Smooth muscle cell (in vitro differentiated cells): ENCODE results near the gene MGP. TPM values are rescaled to one million over a fixed set of nuclear protein-coding genes. Genes with fewer than 3 reads are reported as not detected.

Source experiments
- DNase-seq: peaks from one replicate; lab custom pipeline; 2025; ENCODE audit not compliant: unreplicated experiment; lab: John Stamatoyannopoulos, UW
- H2AFZ ChIP-seq: fragments of 200-600 bp; sonication (generic); 2 replicates; pipeline ENCODE4 v1.6.0; 2016; ENCODE audit warnings: antibody characterized with exemption, low read depth, mild to moderate bottlenecking
- H3F3A ChIP-seq: fragments of 200-600 bp; sonication (generic); 2 replicates; pipeline ENCODE4 v1.6.0; 2017; ENCODE audit warnings: antibody characterized with exemption, low read depth
- H3K27ac ChIP-seq: fragments of 200-600 bp; sonication (generic); 2 replicates; pipeline ENCODE4 v1.5.1; 2016; ENCODE audit warnings: low read depth, mild to moderate bottlenecking
- H3K27me3 ChIP-seq: fragments of 200-600 bp; sonication (generic); 2 replicates; pipeline ENCODE4 v1.6.1; 2016; ENCODE audit warnings: low read depth, mild to moderate bottlenecking
- H3K36me3 ChIP-seq: fragments of 200-600 bp; sonication (generic); 2 replicates; pipeline ENCODE4 v1.5.1; 2016; ENCODE audit warnings: low read depth
- H3K4me1 ChIP-seq: fragments of 200-600 bp; sonication (generic); 2 replicates; pipeline ENCODE4 v1.5.1; 2016; ENCODE audit warnings: low read depth
- H3K4me2 ChIP-seq: fragments of 200-600 bp; sonication (generic); 2 replicates; pipeline ENCODE4 v1.6.0; 2016; ENCODE audit warnings: mild to moderate bottlenecking
- H3K4me3 ChIP-seq: fragments of 200-600 bp; sonication (generic); 2 replicates; pipeline ENCODE4 v1.5.1; 2016; ENCODE audit warnings: mild to moderate bottlenecking
- H3K79me2 ChIP-seq: fragments of 200-600 bp; sonication (generic); 2 replicates; pipeline ENCODE4 v1.6.0; 2016; ENCODE audit warnings: low read depth, mild to moderate bottlenecking
- H3K9ac ChIP-seq: fragments of 200-600 bp; sonication (generic); 2 replicates; pipeline ENCODE4 v1.6.0; 2016; ENCODE audit warnings: low read depth
- H3K9me3 ChIP-seq: fragments of 200-600 bp; sonication (generic); replicated peaks from 2 replicates; pipeline ENCODE4 v1.5.1; 2016; ENCODE audit warnings: low read depth
- H4K20me1 ChIP-seq: fragments of 200-600 bp; sonication (generic); 2 replicates; pipeline ENCODE4 v1.6.0; 2016; ENCODE audit warnings: low read depth
- WGBS: methylation state at CpG from one replicate; pipeline ENCODE4 v1.1.7; 2016; ENCODE audit warnings: low lambda C conversion rate; 5-methylcytosine and 5-hydroxymethylcytosine counted together
- polyA plus RNA-seq: library from polyadenylated mRNA; unstranded; fragments of >200 nt; fragmentation: Nextera tagmentation; extraction: Ambion mirVana; gene quantifications from 2 replicates; pipeline ENCODE4 v1.2.1, GENCODE V29; 2016
- total RNA-seq: library from RNA; depleted of rRNA; stranded (reverse); fragments of >200 nt; gene quantifications from 2 replicates; pipeline ENCODE4 v1.2.3, GENCODE V29; 2014
- TF ChIP-seq, protein P1 (sequence below): fragments of 200-600 bp; sonication (generic); IDR thresholded peaks from 2 replicates; pipeline ENCODE4 v1.5.1; 2017; ENCODE audit warnings: borderline replicate concordance, mild to moderate bottlenecking, antibody characterized with exemption; ENCODE audit not compliant: insufficient read depth, poor library complexity, severe bottlenecking

Gene MGP
- total and polyA plus RNA-seq, 2 experiments from 2014 or later = 173 to 815 TPM

DNA sequence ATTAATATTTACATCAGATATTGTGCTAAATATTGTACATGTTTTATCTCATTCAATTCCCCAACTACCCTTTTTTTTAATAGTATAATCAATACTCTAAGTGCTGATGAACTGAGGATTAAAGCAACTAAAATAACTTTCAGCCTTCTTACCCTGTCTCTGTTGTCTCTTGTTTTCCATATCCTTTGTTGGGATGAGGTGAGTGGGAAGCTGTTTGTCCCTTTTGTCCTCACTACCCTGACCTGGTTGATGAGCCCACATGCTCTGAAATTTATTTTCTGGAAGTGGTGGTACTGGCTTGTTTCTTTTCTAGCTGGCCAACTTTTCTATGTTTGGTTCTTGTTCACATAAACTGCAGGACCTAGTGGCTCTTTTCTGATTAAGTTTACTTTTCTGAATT, 32.8 kb downstream of the MGP start:
- no peak for DNase-seq
- H2AFZ ChIP-seq = peak overlapping the region; percentile 79
- TF ChIP-seq, protein P1, sequence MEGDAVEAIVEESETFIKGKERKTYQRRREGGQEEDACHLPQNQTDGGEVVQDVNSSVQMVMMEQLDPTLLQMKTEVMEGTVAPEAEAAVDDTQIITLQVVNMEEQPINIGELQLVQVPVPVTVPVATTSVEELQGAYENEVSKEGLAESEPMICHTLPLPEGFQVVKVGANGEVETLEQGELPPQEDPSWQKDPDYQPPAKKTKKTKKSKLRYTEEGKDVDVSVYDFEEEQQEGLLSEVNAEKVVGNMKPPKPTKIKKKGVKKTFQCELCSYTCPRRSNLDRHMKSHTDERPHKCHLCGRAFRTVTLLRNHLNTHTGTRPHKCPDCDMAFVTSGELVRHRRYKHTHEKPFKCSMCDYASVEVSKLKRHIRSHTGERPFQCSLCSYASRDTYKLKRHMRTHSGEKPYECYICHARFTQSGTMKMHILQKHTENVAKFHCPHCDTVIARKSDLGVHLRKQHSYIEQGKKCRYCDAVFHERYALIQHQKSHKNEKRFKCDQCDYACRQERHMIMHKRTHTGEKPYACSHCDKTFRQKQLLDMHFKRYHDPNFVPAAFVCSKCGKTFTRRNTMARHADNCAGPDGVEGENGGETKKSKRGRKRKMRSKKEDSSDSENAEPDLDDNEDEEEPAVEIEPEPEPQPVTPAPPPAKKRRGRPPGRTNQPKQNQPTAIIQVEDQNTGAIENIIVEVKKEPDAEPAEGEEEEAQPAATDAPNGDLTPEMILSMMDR = no peak

DNA sequence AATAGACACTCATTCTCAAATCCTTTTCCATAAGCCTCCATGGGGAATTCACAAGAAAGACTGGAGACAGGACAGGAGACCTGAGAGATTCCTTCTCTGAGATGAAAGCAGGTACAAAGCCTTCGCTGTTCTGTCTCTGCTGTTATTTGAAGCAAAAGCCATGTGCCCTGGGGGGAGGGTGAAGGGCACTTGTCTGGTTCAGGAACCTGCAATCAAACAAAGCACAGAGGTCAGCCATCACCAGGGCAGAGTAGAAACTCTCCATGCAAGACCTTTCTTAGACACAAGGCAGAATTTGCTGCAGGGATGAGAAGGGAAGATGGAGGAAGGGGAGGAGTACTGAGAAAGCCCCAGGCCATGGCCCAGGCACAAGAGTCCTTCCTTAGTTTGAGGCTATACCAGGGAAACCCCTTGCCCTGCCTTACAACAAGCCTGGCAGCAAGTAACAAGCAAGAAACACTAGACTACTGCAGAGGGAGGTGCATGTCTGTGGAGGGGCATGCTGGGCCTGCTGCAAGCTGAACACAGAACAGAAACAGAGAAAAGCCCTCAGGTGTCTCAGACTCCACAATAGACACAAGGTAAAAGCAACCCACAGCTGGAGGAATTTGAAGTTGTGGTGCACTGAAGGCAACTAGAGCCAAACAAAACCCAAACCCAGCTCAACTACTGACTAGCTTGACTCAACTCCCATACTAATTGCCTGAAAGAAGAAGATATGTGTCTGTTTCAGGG, 34.6 kb downstream of the MGP start:
- no peaks in the 10 kb centered on the region for H3K27me3 ChIP-seq
- no peak overlapping the region for H3K4me3 ChIP-seq
- H3K9me3 ChIP-seq = no peaks in the 10 kb centered on the region
- H3F3A ChIP-seq = peaks cover 9% of the 10 kb centered on the region
- H4K20me1 ChIP-seq = no peaks in the 10 kb centered on the region
- 81% methylated on average over 1 of the region's 1 CpG for WGBS
- no peaks in the 10 kb centered on the region for H3K79me2 ChIP-seq
- TF ChIP-seq, protein P1 = no peak
- no peak overlapping the region for H3K4me2 ChIP-seq
- no peak for DNase-seq
- H2AFZ ChIP-seq = no peak overlapping the region
- H3K36me3 ChIP-seq = no peaks in the 10 kb centered on the region
- H3K4me1 ChIP-seq = peaks cover 17% of the 10 kb centered on the region
- H3K27ac ChIP-seq = peak overlapping the region; percentile 85
- no peak overlapping the region for H3K9ac ChIP-seq

More for the DNA sequence above, 32.8 kb downstream of the MGP start:
- Histone ChIP-seq H4K20me1 (no peaks in the 10 kb centered on the region), H3F3A (peaks cover 9% of the 10 kb centered on the region), H3K79me2 (no peaks in the 10 kb centered on the region), H3K4me2 (no peak overlapping the region), H3K36me3 (no peaks in the 10 kb centered on the region), H3K4me1 (peaks cover 17% of the 10 kb centered on the region), H3K9me3 (no peaks in the 10 kb centered on the region), H3K27me3 (no peaks in the 10 kb centered on the region), H3K9ac (no peak overlapping the region), H3K27ac (peak overlapping the region; percentile 73), H3K4me3 (no peak overlapping the region)

DNA sequence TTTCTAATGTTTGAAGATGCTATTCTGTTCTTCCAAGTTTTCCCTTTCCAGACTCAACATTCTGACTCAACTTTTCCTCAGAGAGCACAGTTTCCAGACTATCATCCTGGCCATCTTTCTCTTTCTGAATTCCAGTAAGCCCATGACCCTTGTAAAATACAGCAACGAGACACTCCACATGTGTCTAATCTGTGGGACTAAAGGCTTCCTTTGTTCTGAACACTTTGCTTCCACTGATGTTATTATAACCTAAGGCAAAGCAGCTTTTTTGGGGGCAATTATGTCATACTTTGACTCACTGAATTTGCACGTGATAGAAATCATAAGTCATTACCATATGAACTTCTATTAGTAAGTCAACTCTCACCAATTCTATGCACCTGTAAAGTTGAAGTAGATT, 36.0 kb downstream of the MGP start:
- Histone ChIP-seq H3K36me3 (no peaks in the 10 kb centered on the region), H3K9ac (peak overlapping the region; percentile 47), H3K79me2 (no peaks in the 10 kb centered on the region), H3F3A (peaks cover 9% of the 10 kb centered on the region), H4K20me1 (no peaks in the 10 kb centered on the region), H3K4me3 (no peak overlapping the region), H2AFZ (peak overlapping the region; percentile 80), H3K27me3 (no peaks in the 10 kb centered on the region), H3K9me3 (no peaks in the 10 kb centered on the region), H3K27ac (peak overlapping the region; percentile 85), H3K4me2 (peak overlapping the region; percentile 49), H3K4me1 (peaks cover 17% of the 10 kb centered on the region)
- TF ChIP-seq, protein P1 = no peak
- no peak for DNase-seq
- 0% methylated on average over 2 of the region's 2 CpGs for WGBS
